ENCODE data around the gene ASB10. TPM values are rescaled to one million over a fixed set of nuclear protein-coding genes. Genes with fewer than 3 reads are reported as not detected.

The ASB10 gene
- total and polyA plus RNA-seq, 4 donors = not detected

DNA sequence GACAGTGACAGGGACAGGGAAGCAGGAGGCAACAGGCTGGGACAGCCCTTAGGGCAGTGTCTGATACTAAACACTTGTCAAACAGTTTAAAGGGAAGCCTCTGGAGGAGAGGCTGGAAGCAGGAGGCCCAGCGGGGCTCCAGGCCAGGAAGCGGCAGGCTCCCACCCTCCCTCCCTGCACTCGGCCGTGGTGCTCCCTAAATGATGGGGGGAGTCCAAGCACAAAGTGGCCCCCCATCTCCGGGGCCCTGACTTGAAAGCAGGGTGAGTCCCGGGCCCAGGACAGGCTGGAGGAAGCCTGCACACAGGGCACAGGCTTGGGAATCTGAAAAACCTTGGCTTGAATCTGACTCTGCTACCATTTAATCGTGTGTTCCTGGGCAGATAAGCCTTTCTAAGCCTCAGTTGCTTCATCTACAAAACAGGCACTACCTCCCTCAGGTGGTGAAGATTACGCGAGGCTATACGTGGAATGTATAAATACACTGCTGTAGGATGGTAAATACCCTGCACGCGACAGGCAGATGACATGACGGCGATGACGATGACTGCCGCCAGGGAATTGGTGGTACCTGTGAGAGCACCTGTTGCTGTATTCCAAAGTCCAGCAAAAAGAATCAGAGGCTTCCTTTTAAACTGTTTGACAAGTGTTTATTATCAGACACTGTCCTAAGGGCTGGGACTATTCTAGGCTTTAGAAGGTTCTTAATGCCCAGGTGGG lies 53.6 kb downstream of the ASB10 start:
- Histone ChIP-seq H3K9me3 (ENCODE audit: control insufficient read depth in 4 of 4, low read length in 3 of 4) (no peaks in the 10 kb centered on the region), H3K9ac (ENCODE audit: low read depth in 1 of 2, low read length in 2 of 2) (no peak overlapping the region), H3K4me1 (ENCODE audit: control insufficient read depth in 4 of 4, insufficient read depth in 4 of 4, low read length in 3 of 4) (no peaks in the 10 kb centered on the region), H3K4me3 (ENCODE audit: low read depth in 1 of 3, low read length in 3 of 3) (no peak overlapping the region), H3K36me3 (ENCODE audit: control insufficient read depth in 4 of 4, insufficient read depth in 3 of 4, low read depth in 1 of 4, low read length in 3 of 4) (peaks cover 19 to 77% (median 37%) of the 10 kb centered on the region in 4 donors), H3K27ac (ENCODE audit: low read depth in 1 of 2, low read length in 2 of 2) (no peak overlapping the region), H3K27me3 (ENCODE audit: control insufficient read depth in 4 of 4, insufficient read depth in 4 of 4, low read length in 3 of 4) (no peaks in the 10 kb centered on the region)
- DNase-seq (ENCODE audit: low spot score) = no peak
- WGBS = 91% methylated on average over 16 of the region's 16 CpGs
- TF ChIP-seq, protein P1, sequence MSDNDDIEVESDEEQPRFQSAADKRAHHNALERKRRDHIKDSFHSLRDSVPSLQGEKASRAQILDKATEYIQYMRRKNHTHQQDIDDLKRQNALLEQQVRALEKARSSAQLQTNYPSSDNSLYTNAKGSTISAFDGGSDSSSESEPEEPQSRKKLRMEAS (IDR thresholded peaks at IDR 0.05) = no peak
- TF ChIP-seq JUND (IDR thresholded peaks at IDR 0.05) = no peak
- no peak for TF ChIP-seq EGR1 (IDR thresholded peaks at IDR 0.05; ENCODE audit: low read depth in 2 of 2)
- TF ChIP-seq HNF4G (IDR thresholded peaks at IDR 0.05) = no peak
- TF ChIP-seq HNF4A (conservative IDR thresholded peaks at IDR 0.05) = no peak
- no peak for TF ChIP-seq ZBTB33 (IDR thresholded peaks at IDR 0.05)
- no peak for TF ChIP-seq NR2F2 (IDR thresholded peaks at IDR 0.05)
- TF ChIP-seq REST (IDR thresholded peaks at IDR 0.05) = no peak
- TF ChIP-seq, protein P2, sequence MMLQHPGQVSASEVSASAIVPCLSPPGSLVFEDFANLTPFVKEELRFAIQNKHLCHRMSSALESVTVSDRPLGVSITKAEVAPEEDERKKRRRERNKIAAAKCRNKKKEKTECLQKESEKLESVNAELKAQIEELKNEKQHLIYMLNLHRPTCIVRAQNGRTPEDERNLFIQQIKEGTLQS (IDR thresholded peaks at IDR 0.05) = no peak
- no peak for TF ChIP-seq RAD21 (IDR thresholded peaks at IDR 0.05)
- no peak for TF ChIP-seq TAF1 (conservative IDR thresholded peaks at IDR 0.05)
- TF ChIP-seq FOXA1 (IDR thresholded peaks at IDR 0.05) = no peak
- TF ChIP-seq YY1 (IDR thresholded peaks at IDR 0.05) = no peak
- no peak for TF ChIP-seq FOXA2 (IDR thresholded peaks at IDR 0.05)
- TF ChIP-seq GABPA (IDR thresholded peaks at IDR 0.05 in 1 of 2, conservative IDR thresholded peaks at IDR 0.05 in 1 of 2) = no peak
- no peak for TF ChIP-seq SP1 (IDR thresholded peaks at IDR 0.05)
- TF ChIP-seq RXRA (IDR thresholded peaks at IDR 0.05) = no peak

Measured in liver (tissue), 9 donors.